ENCODE data around the gene HLA-DRA.

The HLA-DRA gene

GRCh38 chr6:32439602-32440214 lies at the start of gene HLA-DRA:
HLA-DRA (plus strand) TSS chr6:32439887; CDS start chr6:32439951, 64 bp downstream.
- DNase-seq, result no peak

- no peak for DNase-seq
Observed at GRCh38 chr6:32391505-32391904, 48.2 kb upstream of the HLA-DRA start.

- DNase-seq, result no peak
Observed at GRCh38 chr6:32393665-32394420, 45.8 kb upstream of the HLA-DRA start.

GRCh38 chr6:32396028-32396427 lies 43.7 kb upstream of the HLA-DRA start:
- DNase-seq, result no peak

GRCh38 chr6:32397252-32397920 lies 42.3 kb upstream of the HLA-DRA start:
- no peak for DNase-seq

GRCh38 chr6:32401284-32401963 lies 38.3 kb upstream of the HLA-DRA start:
- DNase-seq, result no peak

GRCh38 chr6:32402812-32403211 lies 36.9 kb upstream of the HLA-DRA start:
- DNase-seq, result no peak

- no peak for DNase-seq
Observed at GRCh38 chr6:32405656-32406055, 34.0 kb upstream of the HLA-DRA start.

GRCh38 chr6:32406197-32406596 lies 33.5 kb upstream of the HLA-DRA start:
- DNase-seq, result no peak

GRCh38 chr6:32406857-32407256 lies 32.8 kb upstream of the HLA-DRA start, which contains the start of gene BTNL2:
BTNL2 (minus strand) TSS chr6:32407181; CDS start chr6:32407123, 58 bp downstream.
- DNase-seq, result no peak

GRCh38 chr6:32410906-32411305 lies 28.8 kb upstream of the HLA-DRA start:
- DNase-seq, result no peak

GRCh38 chr6:32411566-32412327 lies 27.9 kb upstream of the HLA-DRA start:
- DNase-seq, result no peak

- DNase-seq, result peak; percentile 46 to 71
Observed at GRCh38 chr6:32413427-32414047, 26.1 kb upstream of the HLA-DRA start.

GRCh38 chr6:32415521-32416019 lies 24.1 kb upstream of the HLA-DRA start:
- peak; percentile 21 to 43 for DNase-seq

- no peak for DNase-seq
Observed at GRCh38 chr6:32416036-32416435, 23.7 kb upstream of the HLA-DRA start.

GRCh38 chr6:32424589-32425300 lies 14.9 kb upstream of the HLA-DRA start:
- DNase-seq, result no peak

GRCh38 chr6:32426338-32426737 lies 13.3 kb upstream of the HLA-DRA start:
- DNase-seq, result no peak

GRCh38 chr6:32427218-32427617 lies 12.5 kb upstream of the HLA-DRA start:
- DNase-seq, result no peak

GRCh38 chr6:32427934-32428474 lies 11.7 kb upstream of the HLA-DRA start:
- DNase-seq, result no peak

- no peak for DNase-seq
Observed at GRCh38 chr6:32430179-32430578, 9.5 kb upstream of the HLA-DRA start.

GRCh38 chr6:32431142-32431541 lies 8.5 kb upstream of the HLA-DRA start:
- DNase-seq, result no peak
